Measurements from ENCODE around the gene BRD7.
"Not testable (repeated sequence)": the region's sequence is repeated elsewhere in the genome, so short reads cannot be mapped to it uniquely, and the experiment has no call there.

Gene BRD7

DNA sequence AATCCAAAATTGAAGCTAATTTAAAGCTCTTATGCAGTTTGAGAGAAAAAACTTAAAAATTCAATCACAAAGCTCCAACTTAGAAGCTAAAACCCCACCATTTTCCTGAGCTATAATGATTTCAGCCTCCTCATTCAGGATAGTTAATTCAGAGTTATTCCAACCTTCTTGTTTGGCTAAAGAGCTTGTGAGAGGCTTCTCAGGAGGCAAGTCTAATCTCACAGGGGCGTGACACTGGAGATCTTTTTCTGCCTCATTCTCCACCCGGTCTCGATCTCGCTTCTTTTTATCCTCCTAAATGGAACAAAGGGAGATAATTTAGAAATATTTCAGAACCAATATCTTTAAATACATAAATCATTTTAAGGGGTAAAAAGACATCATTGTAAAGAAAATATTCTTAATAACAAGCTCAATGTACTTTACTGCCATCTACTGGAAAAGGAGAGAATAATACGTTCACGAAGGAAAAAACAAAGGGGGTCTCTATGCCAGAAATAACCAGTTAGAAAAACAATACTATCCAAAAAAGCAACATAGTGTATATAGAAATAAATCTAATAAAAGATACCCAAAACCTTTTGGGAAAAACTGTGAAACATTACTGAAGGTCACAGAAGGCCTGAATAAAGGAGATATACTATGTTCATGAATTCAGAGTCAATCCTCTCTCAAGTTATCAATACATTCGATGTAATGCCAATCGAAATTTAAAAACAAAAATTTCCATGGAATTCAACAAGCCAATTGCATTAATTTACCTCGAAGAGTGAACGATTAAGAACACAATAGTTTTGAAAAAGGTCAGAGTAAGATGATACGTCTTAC is 13.9 kb downstream of the BRD7 start:
- peak; percentile 34 for DNase-seq (ENCODE audit: low spot score)

DNA sequence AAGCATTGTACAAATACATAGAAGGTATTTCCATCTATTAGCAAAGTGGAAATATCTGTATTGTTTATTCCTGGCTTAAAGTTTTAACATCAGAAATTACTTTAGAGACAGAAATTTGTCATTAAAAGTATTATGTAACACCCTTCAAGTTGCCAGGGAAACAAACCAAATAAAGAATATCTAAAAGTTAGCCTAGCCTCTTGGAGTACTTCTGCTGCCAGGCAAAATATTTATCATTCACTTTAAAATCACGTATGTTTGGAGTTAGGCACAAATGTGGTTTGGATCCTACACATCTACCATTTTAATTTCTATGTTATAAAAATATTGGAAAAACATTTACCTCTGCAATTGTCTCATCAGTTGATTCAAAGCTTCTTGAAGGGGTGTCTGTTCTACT is 14.7 kb downstream of the BRD7 start:
- DNase-seq (ENCODE audit: low spot score), result no peak

GRCh38 chr16:50351952-50352351 is 16.8 kb downstream of the BRD7 start:
- DNase-seq (ENCODE audit: low spot score), result no peak

GRCh38 chr16:50351116-50351515 is 17.7 kb downstream of the BRD7 start:
- no peak for DNase-seq (ENCODE audit: low spot score)

- DNase-seq (ENCODE audit: low spot score), result not testable (repeated sequence)
Observed at GRCh38 chr16:50345210-50345609, 23.6 kb downstream of the BRD7 start.

DNA sequence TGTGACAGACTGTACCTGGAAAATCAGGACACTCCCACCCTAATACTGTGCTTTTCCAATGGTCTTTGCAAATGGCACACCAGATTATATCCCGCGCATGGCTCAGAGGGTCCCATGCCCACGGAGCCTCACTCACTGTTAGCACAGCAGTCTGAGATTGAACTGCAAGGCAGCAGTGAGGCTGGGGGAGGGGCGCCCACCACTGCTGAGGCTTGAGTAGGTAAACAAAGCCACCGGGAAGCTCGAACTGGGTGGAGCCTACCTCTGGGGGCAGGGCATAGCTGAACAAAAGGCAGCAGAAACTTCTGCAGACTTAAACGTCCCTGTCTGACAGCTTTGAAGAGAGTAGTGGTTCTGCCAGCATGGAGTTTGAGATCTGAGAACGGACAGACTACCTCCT is 25.2 kb downstream of the BRD7 start:
- not testable (repeated sequence) for DNase-seq (ENCODE audit: low spot score)

- DNase-seq (ENCODE audit: low spot score), result no peak
Observed at GRCh38 chr16:50340578-50340977, 28.2 kb downstream of the BRD7 start.

- DNase-seq (ENCODE audit: low spot score), result no peak
Observed at GRCh38 chr16:50338371-50339231, 30.2 kb downstream of the BRD7 start.

DNA sequence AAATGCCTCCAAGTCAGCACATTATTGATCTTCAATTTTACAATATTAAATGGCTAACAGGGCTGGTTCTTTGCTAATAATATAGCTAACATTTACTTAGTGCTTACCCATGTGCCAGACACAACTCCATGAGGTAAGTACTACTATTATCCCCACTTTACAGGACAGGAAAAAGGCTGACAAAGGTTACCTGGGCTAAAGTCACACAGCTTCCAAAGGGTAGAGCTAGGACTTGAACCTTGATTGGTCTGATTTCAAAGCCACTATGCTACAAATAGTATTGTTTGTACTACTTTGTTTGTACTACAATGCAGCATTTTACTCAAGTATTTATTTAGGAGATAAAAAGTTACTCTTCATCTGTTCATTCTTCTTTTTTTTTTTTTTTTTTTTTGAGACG is 31.9 kb downstream of the BRD7 start:
- no peak for DNase-seq (ENCODE audit: low spot score)

GRCh38 chr16:50335196-50335958 is 33.4 kb downstream of the BRD7 start:
- DNase-seq (ENCODE audit: low spot score), result no peak

DNA sequence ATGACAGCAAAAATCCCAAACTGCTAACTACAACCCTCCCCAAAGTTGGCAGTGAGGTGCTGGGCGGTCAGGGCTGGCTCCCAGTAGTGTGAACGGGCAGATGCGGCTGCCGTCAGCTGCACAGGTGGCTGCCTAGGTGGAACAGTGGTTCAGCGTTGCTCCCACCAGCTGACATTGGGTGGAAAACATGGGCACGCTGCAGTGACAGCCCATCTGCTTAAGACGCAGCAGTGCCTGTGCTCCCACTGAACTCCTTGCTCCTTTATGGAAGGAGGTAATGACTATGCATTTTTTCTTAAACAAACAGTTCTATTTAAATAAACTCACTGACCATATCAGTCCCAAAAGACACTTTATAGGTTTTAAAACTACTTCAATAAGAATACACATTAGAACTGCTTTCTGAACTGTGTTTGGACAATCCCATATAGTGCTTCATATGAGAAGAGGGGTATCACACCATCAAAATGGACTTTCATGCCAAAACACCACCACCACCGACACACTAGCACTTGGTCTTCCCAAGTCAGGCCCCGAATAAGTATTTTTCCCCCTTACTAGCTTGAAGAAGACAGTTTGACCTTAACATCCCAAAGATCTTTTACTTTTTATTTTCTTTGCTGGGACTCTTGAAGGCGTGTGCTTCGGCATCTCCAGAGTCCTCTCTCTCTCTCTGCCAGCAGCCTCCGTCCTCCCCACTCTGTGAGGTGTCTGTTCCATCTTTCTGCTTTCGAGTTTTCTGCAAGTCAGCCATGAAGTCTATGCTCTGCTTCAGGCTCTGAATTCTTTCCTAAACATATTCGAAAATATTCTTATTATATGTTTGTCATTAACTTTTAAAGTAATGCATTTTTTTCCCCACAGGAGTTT is 34.4 kb downstream of the BRD7 start:
- DNase-seq (ENCODE audit: low spot score), result no peak

- DNase-seq (ENCODE audit: low spot score), result no peak
Observed at GRCh38 chr16:50332599-50332998, 36.2 kb downstream of the BRD7 start.

DNA sequence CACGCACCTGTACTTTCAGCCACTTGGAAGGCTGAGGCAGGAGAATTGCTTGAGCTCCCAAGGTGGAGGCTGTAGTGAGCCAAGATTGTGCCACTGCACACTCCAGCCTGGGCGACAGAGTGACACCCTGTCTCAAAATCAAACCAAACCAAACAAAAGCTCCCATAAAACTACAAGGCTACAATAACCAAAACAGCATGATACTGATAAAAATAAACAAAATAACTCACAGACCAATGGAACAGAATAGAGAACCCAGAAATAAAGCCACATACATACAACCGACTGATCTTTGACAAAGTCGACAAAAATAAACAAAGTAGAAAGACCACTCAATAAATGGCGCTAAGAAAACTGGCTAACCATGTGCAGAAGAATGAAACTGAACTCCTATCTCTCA is 37.2 kb downstream of the BRD7 start:
- DNase-seq (ENCODE audit: low spot score), result no peak

- no peak for DNase-seq (ENCODE audit: low spot score)
Observed at GRCh38 chr16:50329446-50330189, 39.2 kb downstream of the BRD7 start.

GRCh38 chr16:50326835-50327465 is 41.8 kb downstream of the BRD7 start:
- DNase-seq (ENCODE audit: low spot score), result peak; percentile 26

DNA sequence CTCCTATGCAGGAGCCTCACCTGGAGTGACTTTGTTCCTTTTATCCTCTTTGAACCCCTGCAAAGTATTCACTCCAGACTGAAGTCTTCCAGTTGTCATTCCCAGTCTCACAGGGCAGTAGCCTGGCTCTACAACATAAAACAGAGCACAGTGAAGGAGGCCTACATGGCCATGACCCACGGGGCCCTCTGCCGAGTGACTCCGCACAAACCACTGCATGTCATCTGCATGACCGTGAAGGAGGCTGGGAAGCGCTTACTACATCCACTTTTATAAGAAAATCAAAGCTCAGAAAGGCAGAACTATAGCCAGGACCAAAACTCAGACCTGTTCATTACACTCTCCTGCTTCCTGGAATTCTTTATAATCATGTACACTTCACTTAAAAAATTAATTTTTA is 42.5 kb downstream of the BRD7 start:
- no peak for DNase-seq (ENCODE audit: low spot score)

- DNase-seq (ENCODE audit: low spot score), result no peak
Observed at GRCh38 chr16:50324345-50324744, 44.4 kb downstream of the BRD7 start.

DNA sequence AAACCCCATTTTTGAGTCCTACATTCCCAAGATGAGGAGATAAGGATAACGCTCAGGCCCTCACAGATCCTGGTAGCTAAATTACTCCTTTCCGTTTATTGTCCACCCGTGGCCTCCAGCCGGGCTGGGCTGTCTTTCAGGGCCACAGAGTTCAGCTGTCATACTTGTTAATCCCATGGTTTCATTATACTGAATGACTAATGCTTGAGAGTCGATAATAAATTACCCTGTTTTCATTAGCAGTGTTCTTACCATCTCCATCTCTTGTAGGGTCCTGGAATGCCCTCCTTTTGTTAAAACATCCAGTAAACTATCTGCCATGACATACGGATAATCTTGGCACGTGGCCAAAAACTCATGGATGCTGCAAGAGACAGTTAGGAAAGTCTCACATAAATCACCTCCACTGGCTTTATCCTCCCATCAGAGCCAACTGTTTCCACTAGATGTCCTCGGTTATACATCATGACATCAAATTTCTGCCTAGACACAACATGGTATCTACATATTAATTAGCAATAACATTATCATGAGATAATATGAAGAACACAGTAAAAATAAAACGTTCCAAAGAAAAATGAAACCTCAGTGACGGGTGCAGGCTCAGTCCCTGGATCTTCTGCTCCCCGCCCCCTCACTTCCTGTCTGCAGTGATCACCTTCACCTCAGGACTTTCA is 45.3 kb downstream of the BRD7 start:
- DNase-seq (ENCODE audit: low spot score), result peak; percentile 54

DNA sequence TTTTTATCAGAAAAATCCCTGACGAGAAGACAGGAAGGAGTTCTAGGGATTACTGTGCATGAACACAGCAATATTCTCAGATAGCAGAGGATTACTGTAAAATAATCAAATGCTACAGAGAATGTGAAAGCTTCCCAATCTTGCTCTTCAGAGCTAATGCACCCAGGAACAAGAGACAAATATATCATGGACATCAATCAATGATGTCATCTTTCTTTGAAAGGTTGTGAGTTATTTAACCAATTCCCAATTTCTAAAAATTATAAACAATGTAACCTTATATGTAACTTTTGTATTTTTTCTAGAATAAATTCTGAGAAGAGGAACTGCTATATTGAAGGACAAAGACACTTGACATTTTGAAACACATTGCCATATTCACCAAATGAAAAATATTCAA is 46.5 kb downstream of the BRD7 start:
- no peak for DNase-seq (ENCODE audit: low spot score)

DNA sequence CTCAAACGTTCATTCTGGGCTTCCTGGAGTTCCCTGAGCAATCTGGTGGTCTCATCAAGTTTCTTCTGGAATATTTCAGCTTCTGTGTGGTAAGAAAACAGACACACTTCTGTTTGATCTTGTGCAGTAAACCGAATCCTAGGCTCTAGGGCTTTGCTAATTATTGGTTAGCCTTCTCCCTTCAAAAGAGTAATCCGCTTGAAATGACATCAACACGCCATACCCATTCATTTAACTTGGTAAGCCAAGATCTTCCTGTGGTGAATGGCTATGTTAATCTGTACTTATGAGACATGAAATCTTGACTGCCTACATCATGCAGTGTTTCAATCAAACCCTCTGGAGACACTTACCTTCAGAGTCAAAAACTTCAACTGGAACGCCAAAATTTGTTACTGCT is 48.5 kb downstream of the BRD7 start:
- DNase-seq (ENCODE audit: low spot score), result no peak

All from SW480 (cell line).